Measurements from ENCODE around the gene DUOX2. TPM values are rescaled to one million over a fixed set of nuclear protein-coding genes. Genes with fewer than 3 reads are reported as not detected.

DUOX2 gene
- total and polyA plus RNA-seq, 2 of the 8 experiments (the other 6 are each of a cell fraction or from before 2014, with no cell fraction given), result 0.08 TPM; not detected in 1

DNA sequence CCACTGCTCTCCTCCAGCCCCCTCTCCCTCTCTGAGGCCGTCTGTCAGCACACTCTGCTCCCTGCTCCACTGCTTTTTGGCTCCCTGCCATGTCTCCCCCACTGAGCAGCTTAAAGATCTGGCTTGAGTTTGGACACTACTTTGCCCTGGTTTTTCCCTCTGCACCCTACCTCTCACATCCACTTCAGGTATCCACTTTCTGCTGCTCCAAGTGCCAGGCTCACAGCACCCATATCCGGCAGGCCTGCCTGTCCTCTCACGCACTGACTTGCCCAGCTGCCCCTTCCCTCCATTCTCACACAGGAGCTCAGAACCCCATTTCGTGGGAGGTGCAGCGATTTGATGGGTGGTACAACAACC lies 19.6 kb upstream of the DUOX2 start:
- Histone ChIP-seq H2BK15ac (ENCODE audit: low read length) (no peak overlapping the region; the same call in 1 of the 2 replicates), H3K79me1 (ENCODE audit: low read depth, low read length) (no peaks in the 10 kb centered on the region), H2BK5ac (ENCODE audit: low read depth, low read length) (no peak overlapping the region), H3K36me3 (ENCODE audit: control insufficient read depth in 2 of 4, insufficient read depth in 4 of 4, low read length in 3 of 4) (no peaks in the 10 kb centered on the region), H3K23ac (ENCODE audit: insufficient read length) (no peak overlapping the region), H2BK120ac (replicated peaks; ENCODE audit: low read depth, low read length) (no peak overlapping the region), H3K18ac (ENCODE audit: extremely low read depth, low read length) (no peak overlapping the region), H3K9me3 (ENCODE audit: insufficient read depth in 2 of 2, low read depth in 1 of 2, low read length in 1 of 2) (no peaks in the 10 kb centered on the region), H3K27ac (ENCODE audit: low read depth, low read length) (no peak overlapping the region), H3K4me3 (ENCODE audit: extremely low read depth in 1 of 4, insufficient read depth in 2 of 4, low read depth in 3 of 4, low read length in 4 of 4) (no peak overlapping the region), H3K23me2 (ENCODE audit: low read depth, low read length) (peaks cover 5% of the 10 kb centered on the region; the same call in 1 of the 2 replicates), H2AK5ac (ENCODE audit: low read depth, low read length) (no peak overlapping the region), H3K9ac (replicated peaks in 1 of 4; ENCODE audit: extremely low read depth in 1 of 4, low read depth in 3 of 4, low read length in 3 of 4) (no peak overlapping the region), H3K79me2 (ENCODE audit: control insufficient read depth in 1 of 2, insufficient read depth in 2 of 2, low read length in 2 of 2) (no peaks in the 10 kb centered on the region), H2BK20ac (ENCODE audit: low read length) (no peak overlapping the region), H3K4ac (replicated peaks; ENCODE audit: insufficient read length, low read depth, low read length) (no peak overlapping the region), H4K8ac (ENCODE audit: extremely low read depth, insufficient read depth, low read length) (no peak overlapping the region), H4K5ac (ENCODE audit: insufficient read length, low read depth, low read length) (no peak overlapping the region), H2AFZ (ENCODE audit: low read length) (no peak overlapping the region), H3K4me2 (ENCODE audit: insufficient read depth in 1 of 2, low read depth in 2 of 2, low read length in 2 of 2) (no peak overlapping the region), H4K20me1 (replicated peaks in 1 of 2; ENCODE audit: control insufficient read depth in 1 of 2, insufficient read depth in 2 of 2, low read length in 2 of 2) (peaks cover 0 to 2% of the 10 kb centered on the region in 2 experiments), H2BK12ac (ENCODE audit: low read depth, low read length) (no peak overlapping the region), H3K14ac (ENCODE audit: insufficient read length) (no peak overlapping the region), H4K91ac (replicated peaks; ENCODE audit: insufficient read length, low read length) (no peak overlapping the region), H3K56ac (replicated peaks; ENCODE audit: insufficient read length, low read depth, low read length) (no peak overlapping the region), H3K4me1 (replicated peaks in 1 of 4; ENCODE audit: control insufficient read depth in 3 of 4, insufficient read depth in 4 of 4, low read length in 3 of 4) (peaks cover 0 to 10% (median 6%) of the 10 kb centered on the region in 4 experiments; a peak in 5 of 7 replicates), H3K27me3 (replicated peaks in 1 of 4; ENCODE audit: control insufficient read depth in 3 of 4, extremely low read depth in 1 of 4, insufficient read depth in 3 of 4, low read length in 3 of 4) (peaks cover 73 to 90% (median 81%) of the 10 kb centered on the region in 4 experiments)
- TF ChIP-seq POLR2A (IDR thresholded peaks at IDR 0.05; ENCODE audit: control extremely low read depth in 1 of 2, low read depth in 2 of 2, low read length in 2 of 2), result no peak
- no peak for TF ChIP-seq PHF8 (conservative IDR thresholded peaks at IDR 0.05; ENCODE audit: low read depth, low read length)
- TF ChIP-seq CTBP2 (IDR thresholded peaks at IDR 0.05; ENCODE audit: borderline replicate concordance, insufficient read depth, insufficient read length, low read length), result no peak
- TF ChIP-seq SUZ12 (IDR thresholded peaks at IDR 0.05; ENCODE audit: low read length), result no peak
- no peak for TF ChIP-seq CHD1 (IDR thresholded peaks at IDR 0.05; ENCODE audit: low read depth, low read length)
- TF ChIP-seq TEAD4 (IDR thresholded peaks at IDR 0.05; ENCODE audit: low read depth, low read length), result no peak
- no peak for TF ChIP-seq KDM1A (IDR thresholded peaks at IDR 0.05; ENCODE audit: borderline replicate concordance, low read length)
- TF ChIP-seq KDM5A (IDR thresholded peaks at IDR 0.05; ENCODE audit: low read length), result no peak
- TF ChIP-seq SRF (IDR thresholded peaks at IDR 0.05; ENCODE audit: low read depth, low read length), result no peak
- no peak for TF ChIP-seq SP2 (IDR thresholded peaks at IDR 0.05; ENCODE audit: low read length)
- no peak for TF ChIP-seq CEBPB (IDR thresholded peaks at IDR 0.05; ENCODE audit: low read depth, low read length)
- TF ChIP-seq JUN (IDR thresholded peaks at IDR 0.05; ENCODE audit: low read depth, low read length), result no peak
- no peak for TF ChIP-seq RFX5 (IDR thresholded peaks at IDR 0.05; ENCODE audit: borderline replicate concordance, low read depth, low read length)
- CTCF ChIA-PET (ENCODE audit: partially characterized antibody), result interaction anchor here (0.6 to 7.9 kb wide), 8 partner anchors 10 to 1128 kb away, joined by 3 to 45 read pairs (median 5); partner anchors contain the start of genes DUOX2 and DUOXA2
- FAIRE-seq, result no peak
- POLR2A ChIA-PET (ENCODE audit: partially characterized antibody), result interaction anchor here (1.9 kb wide), 1 partner anchor 17 kb away, joined by 4 read pairs; no protein-coding TSS in a partner anchor
- no peak for DNase-seq (ENCODE audit: low read depth in 1 of 2, low spot score in 2 of 2)
- 84% methylated on average over 5 of the region's 5 CpGs; no CpG with 5 or more reads in 1 of the 2 experiments for WGBS, 2 experiments (ENCODE audit: extremely low coverage in 1 of 2, insufficient coverage in 1 of 2, insufficient read length in 1 of 2, insufficient replicate concordance in 2 of 2, low coverage in 1 of 2, low lambda C conversion rate in 2 of 2, missing lambda C conversion rate in 1 of 2)
